ENCODE data around the gene MEIOB.

MEIOB gene

DNA sequence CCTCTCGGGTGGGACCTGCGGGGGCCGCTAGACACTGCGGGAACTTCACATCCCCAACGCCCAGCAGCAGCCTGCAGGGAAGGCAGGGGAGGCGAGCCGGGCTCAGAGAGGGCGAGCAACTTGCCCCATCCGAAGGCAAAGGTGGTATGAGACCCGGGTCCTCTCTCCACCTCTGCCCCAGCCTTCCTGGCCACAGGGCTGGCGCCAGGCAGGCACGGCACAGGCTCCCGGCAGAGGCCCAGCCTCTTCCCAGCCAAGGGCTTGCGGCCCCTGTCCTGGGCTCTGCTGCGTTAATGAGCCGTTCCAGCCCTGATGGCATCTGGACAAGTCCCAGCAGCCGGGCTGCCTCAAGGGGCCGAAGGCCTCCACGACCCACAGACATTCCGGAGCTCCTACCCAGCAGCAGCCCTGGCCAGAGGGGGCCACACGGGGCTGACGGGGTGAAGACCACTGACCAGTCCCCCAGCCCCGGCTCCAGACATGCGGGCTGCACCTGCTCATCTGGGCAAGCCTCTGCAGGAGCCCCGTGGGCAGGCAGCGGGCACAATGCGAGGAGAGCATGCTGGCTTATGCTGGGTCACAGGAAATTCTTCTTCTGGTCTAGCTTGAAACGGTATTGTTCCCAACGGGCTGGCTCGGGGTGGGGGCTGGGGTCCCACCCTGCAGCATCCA is 47.5 kb upstream of the MEIOB start:
- Histone ChIP-seq H3F3A (ENCODE audit: insufficient read depth, low read length) (no peaks in the 10 kb centered on the region), H3K4me2 (ENCODE audit: low read depth, low read length) (no peak overlapping the region), H2AFZ (ENCODE audit: low read length) (no peak overlapping the region), H3K9me3 (replicated peaks; ENCODE audit: insufficient read depth, low read length) (no peaks in the 10 kb centered on the region), H3K4me3 (ENCODE audit: low read length) (no peak overlapping the region), H3K27ac (ENCODE audit: low read length) (no peak overlapping the region), H3K9ac (ENCODE audit: low read length) (no peak overlapping the region), H3K27me3 (replicated peaks; ENCODE audit: insufficient read depth, low read length) (peaks cover 88% of the 10 kb centered on the region), H3K9me2 (replicated peaks; ENCODE audit: insufficient read depth, low read length) (no peaks in the 10 kb centered on the region), H3K79me2 (ENCODE audit: low read length) (no peaks in the 10 kb centered on the region), H4K20me1 (ENCODE audit: insufficient read depth, low read length) (no peaks in the 10 kb centered on the region), H3K4me1 (ENCODE audit: low read length) (no peaks in the 10 kb centered on the region), H3K36me3 (replicated peaks; ENCODE audit: insufficient read depth, low read length) (no peaks in the 10 kb centered on the region)
- no peak for DNase-seq
- no peak for TF ChIP-seq EZH2phosphoT487 (IDR thresholded peaks at IDR 0.05; ENCODE audit: low read length)

DNA sequence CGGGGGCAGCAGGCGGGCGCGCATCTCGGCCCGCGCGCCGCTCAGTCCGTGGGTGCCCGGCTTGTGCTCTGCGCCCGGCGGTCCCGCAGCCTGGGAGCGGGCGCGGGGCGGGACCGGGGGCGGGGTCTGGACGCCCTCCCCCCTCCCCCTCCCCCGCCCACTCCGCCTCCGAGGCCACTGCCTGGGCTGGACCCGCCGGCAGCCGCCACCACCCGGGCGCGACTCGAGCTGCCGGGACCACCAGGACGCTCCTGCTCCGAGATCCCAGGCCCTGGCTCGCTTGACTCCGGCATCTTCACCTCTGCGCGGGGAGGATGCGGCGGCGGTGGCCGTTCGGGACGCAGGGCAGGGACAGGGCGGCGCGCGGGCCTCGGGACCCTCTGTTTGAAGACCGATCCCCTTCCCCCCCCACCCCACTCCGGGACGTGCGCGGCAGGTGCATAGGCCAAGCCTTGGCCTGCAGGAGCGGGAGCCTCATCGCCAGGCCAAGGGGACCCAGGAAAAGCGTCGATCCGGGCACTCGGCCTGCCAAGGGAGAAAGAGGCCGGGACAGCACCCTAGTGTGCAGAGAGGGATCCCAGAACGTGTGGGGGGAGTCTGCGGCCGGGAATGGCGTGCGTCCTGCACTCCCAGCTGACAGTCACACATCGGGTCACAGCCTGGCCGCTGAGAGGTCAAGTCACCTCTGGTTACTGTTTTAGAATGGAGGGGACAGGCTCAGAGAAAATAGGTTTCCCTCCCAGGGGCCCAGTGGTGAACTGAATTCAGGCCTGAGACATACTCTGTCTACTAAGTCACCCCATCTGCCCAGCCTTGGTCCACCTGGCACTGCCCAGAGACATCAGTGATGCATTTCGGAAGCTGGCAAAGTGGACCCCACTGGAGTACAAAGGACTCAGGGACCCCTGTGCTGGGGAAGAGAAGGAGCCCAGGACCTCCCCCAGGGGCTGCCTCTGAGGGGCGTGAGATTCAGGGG is 46.7 kb upstream of the MEIOB start, which contains the start of gene HS3ST6:
HS3ST6 (minus strand) TSS at position 65 of the 976 bp plus-strand sequence. CDS start 92 bp downstream, outside the sequence.
- Histone ChIP-seq H3K4me2 (ENCODE audit: low read depth, low read length) (no peak within 1 kb of the TSS), H3K4me3 (ENCODE audit: low read length) (no peak within 1 kb of the TSS), H3F3A (ENCODE audit: insufficient read depth, low read length) (no peaks in the 10 kb centered on the region), H3K9ac (ENCODE audit: low read length) (no peak within 1 kb of the TSS), H3K27me3 (replicated peaks; ENCODE audit: insufficient read depth, low read length) (peaks cover 85% of the 10 kb centered on the region), H3K4me1 (ENCODE audit: low read length) (no peaks in the 10 kb centered on the region), H3K9me3 (replicated peaks; ENCODE audit: insufficient read depth, low read length) (no peaks in the 10 kb centered on the region), H3K36me3 (replicated peaks; ENCODE audit: insufficient read depth, low read length) (no peaks in the 10 kb centered on the region), H3K27ac (ENCODE audit: low read length) (no peak within 1 kb of the TSS), H2AFZ (ENCODE audit: low read length) (no peak within 1 kb of the TSS), H3K79me2 (ENCODE audit: low read length) (no peaks in the 10 kb centered on the region), H3K9me2 (replicated peaks; ENCODE audit: insufficient read depth, low read length) (no peaks in the 10 kb centered on the region), H4K20me1 (ENCODE audit: insufficient read depth, low read length) (no peaks in the 10 kb centered on the region)
- no peak for DNase-seq
- TF ChIP-seq, protein P1, sequence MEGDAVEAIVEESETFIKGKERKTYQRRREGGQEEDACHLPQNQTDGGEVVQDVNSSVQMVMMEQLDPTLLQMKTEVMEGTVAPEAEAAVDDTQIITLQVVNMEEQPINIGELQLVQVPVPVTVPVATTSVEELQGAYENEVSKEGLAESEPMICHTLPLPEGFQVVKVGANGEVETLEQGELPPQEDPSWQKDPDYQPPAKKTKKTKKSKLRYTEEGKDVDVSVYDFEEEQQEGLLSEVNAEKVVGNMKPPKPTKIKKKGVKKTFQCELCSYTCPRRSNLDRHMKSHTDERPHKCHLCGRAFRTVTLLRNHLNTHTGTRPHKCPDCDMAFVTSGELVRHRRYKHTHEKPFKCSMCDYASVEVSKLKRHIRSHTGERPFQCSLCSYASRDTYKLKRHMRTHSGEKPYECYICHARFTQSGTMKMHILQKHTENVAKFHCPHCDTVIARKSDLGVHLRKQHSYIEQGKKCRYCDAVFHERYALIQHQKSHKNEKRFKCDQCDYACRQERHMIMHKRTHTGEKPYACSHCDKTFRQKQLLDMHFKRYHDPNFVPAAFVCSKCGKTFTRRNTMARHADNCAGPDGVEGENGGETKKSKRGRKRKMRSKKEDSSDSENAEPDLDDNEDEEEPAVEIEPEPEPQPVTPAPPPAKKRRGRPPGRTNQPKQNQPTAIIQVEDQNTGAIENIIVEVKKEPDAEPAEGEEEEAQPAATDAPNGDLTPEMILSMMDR (IDR thresholded peaks at IDR 0.05; ENCODE audit: low read length) = no peak
- no peak for TF ChIP-seq EZH2 (optimal IDR thresholded peaks at IDR 0.05; ENCODE audit: low read depth, low read length)
- no peak for TF ChIP-seq EZH2phosphoT487 (IDR thresholded peaks at IDR 0.05; ENCODE audit: low read length)

DNA sequence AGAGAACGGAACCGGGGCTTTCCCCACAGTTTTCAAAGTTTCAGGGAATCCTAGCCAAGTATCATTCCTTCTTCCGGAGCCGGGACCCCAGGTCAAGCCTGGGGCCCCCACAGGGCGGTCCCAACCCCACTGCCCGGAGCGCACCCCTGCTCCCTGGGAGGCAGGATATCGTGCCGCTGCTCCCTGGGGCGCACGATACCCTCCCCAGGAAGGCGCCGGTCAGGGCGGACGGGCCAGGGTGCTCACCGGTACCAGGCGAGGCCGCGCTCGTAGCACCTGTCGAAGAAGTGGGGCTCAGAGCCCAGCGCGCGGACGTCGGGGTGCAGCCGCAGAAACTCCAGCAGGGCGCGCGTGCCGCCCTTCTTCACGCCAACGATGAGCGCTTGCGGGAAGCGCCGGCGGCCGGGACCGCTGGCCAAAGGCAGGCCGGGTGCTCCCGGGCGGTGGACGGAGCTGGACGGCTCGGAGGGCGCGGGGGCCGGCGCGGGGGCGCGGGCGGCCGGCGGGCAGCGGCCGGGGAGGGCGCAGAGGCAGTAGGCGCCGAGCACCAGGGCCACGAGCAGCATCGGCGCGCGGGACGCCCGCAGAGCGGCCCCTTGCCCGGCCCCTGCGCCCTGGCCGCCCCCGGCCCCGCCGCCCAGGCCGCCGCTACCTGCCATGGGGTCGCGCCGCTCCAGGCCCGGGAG is 45.8 kb upstream of the MEIOB start:
- Histone ChIP-seq H3K4me3 (ENCODE audit: low read length) (no peak overlapping the region), H4K20me1 (ENCODE audit: insufficient read depth, low read length) (no peaks in the 10 kb centered on the region), H3K79me2 (ENCODE audit: low read length) (no peaks in the 10 kb centered on the region), H3K27me3 (replicated peaks; ENCODE audit: insufficient read depth, low read length) (peaks cover 78% of the 10 kb centered on the region), H2AFZ (ENCODE audit: low read length) (no peak overlapping the region), H3K27ac (ENCODE audit: low read length) (no peak overlapping the region), H3K9ac (ENCODE audit: low read length) (no peak overlapping the region), H3K4me1 (ENCODE audit: low read length) (no peaks in the 10 kb centered on the region), H3K4me2 (ENCODE audit: low read depth, low read length) (no peak overlapping the region), H3K36me3 (replicated peaks; ENCODE audit: insufficient read depth, low read length) (no peaks in the 10 kb centered on the region), H3K9me3 (replicated peaks; ENCODE audit: insufficient read depth, low read length) (no peaks in the 10 kb centered on the region), H3F3A (ENCODE audit: insufficient read depth, low read length) (no peaks in the 10 kb centered on the region), H3K9me2 (replicated peaks; ENCODE audit: insufficient read depth, low read length) (no peaks in the 10 kb centered on the region)
- TF ChIP-seq EZH2 (optimal IDR thresholded peaks at IDR 0.05; ENCODE audit: low read depth, low read length) (peak; percentile 56), EZH2phosphoT487 (IDR thresholded peaks at IDR 0.05; ENCODE audit: low read length) (no peak)
- TF ChIP-seq, protein P1 (IDR thresholded peaks at IDR 0.05; ENCODE audit: low read length) = no peak
- DNase-seq = no peak
